Activated T-helper 1 cell treated with anti-CD3 and anti-CD28 coated beads, Interleukin-12 subunit alpha, Interleukin-12 subunit beta, Interleukin-2, Interleukin-4 antibody, amounts not matched to agents 30 ng/mL and 10 ng/mL and 1 ng/mL, durations not matched to agents 14 hours and 24 hours and 36 hours (primary cell): Measurements from ENCODE around the gene APMAP. TPM values are rescaled to one million over a fixed set of nuclear protein-coding genes. Genes with fewer than 3 reads are reported as not detected.

ENCODE experiments used
- DNase-seq: peaks from one replicate; pipeline ENCODE4 v3.0.0; 2021; ENCODE audit warnings: low spot score
- H3K27ac Mint-ChIP-seq: one replicate; pipeline ENCODE4 v1.8.0; 2021; ENCODE audit warnings: mild to moderate bottlenecking, mixed read lengths
- H3K27me3 Mint-ChIP-seq: one replicate; pipeline ENCODE4 v1.8.0; 2022; ENCODE audit warnings: mild to moderate bottlenecking, moderate library complexity, mixed read lengths; ENCODE audit not compliant: insufficient read depth
- H3K36me3 Mint-ChIP-seq: one replicate; pipeline ENCODE4 v1.8.0; 2021; ENCODE audit warnings: low read depth, mixed read lengths
- H3K4me1 Mint-ChIP-seq: one replicate; pipeline ENCODE4 v1.8.0; 2021; ENCODE audit warnings: low read depth, mixed read lengths
- H3K4me3 Mint-ChIP-seq: one replicate; pipeline ENCODE4 v1.8.0; 2021; ENCODE audit warnings: mild to moderate bottlenecking, moderate library complexity, mixed read lengths
- H3K9me3 Mint-ChIP-seq: one replicate; pipeline ENCODE4 v1.8.0; 2021; ENCODE audit warnings: mixed read lengths
- intact Hi-C: fragments of 100-400 bp; cut with micrococcal nuclease; formaldehyde crosslinking; loops from one replicate; pipeline ENCODE4 v1.15.1; 2024
- total RNA-seq: library from RNA; stranded (reverse); gene quantifications from 2 replicates; pipeline ENCODE4 v1.2.3, GENCODE V29; 2022

The APMAP gene, protein sequence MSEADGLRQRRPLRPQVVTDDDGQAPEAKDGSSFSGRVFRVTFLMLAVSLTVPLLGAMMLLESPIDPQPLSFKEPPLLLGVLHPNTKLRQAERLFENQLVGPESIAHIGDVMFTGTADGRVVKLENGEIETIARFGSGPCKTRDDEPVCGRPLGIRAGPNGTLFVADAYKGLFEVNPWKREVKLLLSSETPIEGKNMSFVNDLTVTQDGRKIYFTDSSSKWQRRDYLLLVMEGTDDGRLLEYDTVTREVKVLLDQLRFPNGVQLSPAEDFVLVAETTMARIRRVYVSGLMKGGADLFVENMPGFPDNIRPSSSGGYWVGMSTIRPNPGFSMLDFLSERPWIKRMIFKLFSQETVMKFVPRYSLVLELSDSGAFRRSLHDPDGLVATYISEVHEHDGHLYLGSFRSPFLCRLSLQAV
- 57.7 and 58.7 TPM in 2 replicates for total RNA-seq

DNA sequence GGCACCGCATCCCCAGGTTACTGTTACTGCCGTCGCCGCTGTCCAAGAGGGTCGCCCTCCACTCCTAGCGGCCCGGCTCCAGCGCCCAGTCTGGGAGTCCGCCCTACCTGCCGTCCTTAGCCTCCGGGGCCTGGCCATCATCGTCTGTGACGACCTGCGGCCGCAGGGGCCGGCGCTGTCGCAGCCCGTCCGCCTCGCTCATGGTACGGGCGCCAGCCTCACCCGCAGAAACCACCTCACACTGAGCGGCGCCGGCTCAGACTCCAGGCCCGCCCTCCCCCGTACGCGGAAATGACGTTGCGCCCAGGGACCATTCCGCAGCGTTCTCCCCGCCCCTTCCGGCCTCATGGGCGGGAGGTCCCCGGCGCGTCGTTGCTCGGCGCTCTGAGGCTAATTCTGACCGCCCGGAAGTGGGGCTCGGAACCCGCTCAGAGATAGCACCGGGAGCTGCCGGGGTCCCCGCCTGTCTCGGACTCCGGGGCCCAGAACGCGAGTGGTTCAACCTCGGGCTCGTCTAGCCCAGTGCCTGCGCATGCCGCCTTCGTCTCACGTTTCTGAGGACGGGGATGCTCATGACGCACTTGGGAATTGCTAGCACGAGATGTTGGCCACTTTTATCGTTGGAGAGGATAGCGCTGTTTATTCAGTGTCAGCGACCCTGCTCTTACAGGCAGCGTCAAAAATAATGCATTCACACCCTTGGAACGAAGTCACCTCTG is at the start of gene APMAP:
TSS of gene APMAP (minus strand) at position 265 of the 719 bp plus-strand sequence. CDS start at position 202, 63 bp downstream.
- H3K4me3 Mint-ChIP-seq = peak within 1 kb of the TSS; percentile 99
- peak; percentile 95 for DNase-seq
- intact Hi-C loops = loop anchor here (1.0 to 5.0 kb wide), 9 partner anchors 43 to 1630 kb away; partner anchors contain the start of genes CST7, ENTPD6, GINS1 and GZF1
- H3K27ac Mint-ChIP-seq = peak within 1 kb of the TSS; percentile 94
- H3K36me3 Mint-ChIP-seq = peaks cover 21% of the 10 kb centered on the region
- peaks cover 52% of the 10 kb centered on the region for H3K4me1 Mint-ChIP-seq
- H3K27me3 Mint-ChIP-seq = peaks cover 10% of the 10 kb centered on the region
- H3K9me3 Mint-ChIP-seq = no peaks in the 10 kb centered on the region

DNA sequence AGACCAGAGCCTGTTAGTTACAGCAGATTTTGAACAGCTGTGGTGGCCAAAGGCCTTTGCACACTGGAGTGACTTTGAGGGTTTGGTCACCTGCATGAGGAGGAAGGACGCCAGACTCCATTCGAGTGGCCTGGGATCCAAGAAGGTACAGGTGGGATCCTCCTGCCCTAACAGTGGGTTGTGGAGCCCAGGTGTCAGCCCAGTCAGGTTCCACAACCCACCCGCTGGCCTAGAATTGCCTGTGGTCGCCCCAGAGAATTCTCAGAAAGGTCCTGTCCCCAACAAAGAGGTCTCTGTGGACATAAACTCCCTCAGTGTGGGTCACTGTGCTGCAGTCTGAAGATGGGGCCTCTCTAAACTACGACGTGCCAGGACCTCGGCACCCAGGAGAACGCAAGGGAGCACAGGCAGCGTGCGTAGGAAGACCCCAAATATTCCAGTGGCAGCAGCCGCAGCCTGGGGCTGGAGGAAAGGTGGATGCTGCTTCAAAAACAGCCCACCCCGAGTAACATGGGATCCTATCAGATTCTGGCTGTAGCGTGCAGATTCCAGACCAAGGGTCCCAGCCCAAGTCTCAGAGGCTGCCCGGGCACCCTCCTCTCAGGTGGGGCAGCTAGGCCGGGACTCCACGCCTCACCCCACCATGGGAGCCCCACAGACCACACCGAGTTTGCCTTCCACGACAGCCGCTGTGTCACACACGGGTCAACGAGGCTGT is 49.4 kb upstream of the APMAP start:
- no peaks in the 10 kb centered on the region for H3K9me3 Mint-ChIP-seq
- no peak overlapping the region for H3K27ac Mint-ChIP-seq
- no peak overlapping the region for H3K4me3 Mint-ChIP-seq
- H3K27me3 Mint-ChIP-seq = no peaks in the 10 kb centered on the region
- intact Hi-C loops = no loop called here
- no peak for DNase-seq
- no peaks in the 10 kb centered on the region for H3K36me3 Mint-ChIP-seq
- H3K4me1 Mint-ChIP-seq = peaks cover 19% of the 10 kb centered on the region

DNA sequence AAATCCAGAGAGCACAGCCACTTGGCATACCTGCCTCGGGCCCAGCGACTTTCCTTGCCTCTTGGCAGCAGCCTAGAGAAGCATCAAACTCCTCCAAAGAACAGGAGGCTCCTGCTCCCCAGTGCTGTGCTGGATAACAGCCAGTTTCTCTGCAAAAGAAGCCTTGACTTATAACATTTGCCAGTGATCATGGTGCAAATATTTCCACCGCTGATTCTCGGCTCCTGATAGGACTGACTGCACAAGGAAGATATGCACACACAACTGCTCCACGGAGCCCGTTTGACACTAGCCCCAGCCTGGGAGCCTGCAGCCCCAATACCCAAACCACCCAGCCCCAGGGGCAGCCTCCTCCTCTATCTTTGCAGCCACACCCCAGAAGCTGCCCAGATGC is 47.9 kb upstream of the APMAP start:
- no peaks in the 10 kb centered on the region for H3K9me3 Mint-ChIP-seq
- no peak overlapping the region for H3K4me3 Mint-ChIP-seq
- H3K36me3 Mint-ChIP-seq = no peaks in the 10 kb centered on the region
- H3K27me3 Mint-ChIP-seq = no peaks in the 10 kb centered on the region
- no peak overlapping the region for H3K27ac Mint-ChIP-seq
- intact Hi-C loops = no loop called here
- no peak for DNase-seq
- H3K4me1 Mint-ChIP-seq = peaks cover 33% of the 10 kb centered on the region

DNA sequence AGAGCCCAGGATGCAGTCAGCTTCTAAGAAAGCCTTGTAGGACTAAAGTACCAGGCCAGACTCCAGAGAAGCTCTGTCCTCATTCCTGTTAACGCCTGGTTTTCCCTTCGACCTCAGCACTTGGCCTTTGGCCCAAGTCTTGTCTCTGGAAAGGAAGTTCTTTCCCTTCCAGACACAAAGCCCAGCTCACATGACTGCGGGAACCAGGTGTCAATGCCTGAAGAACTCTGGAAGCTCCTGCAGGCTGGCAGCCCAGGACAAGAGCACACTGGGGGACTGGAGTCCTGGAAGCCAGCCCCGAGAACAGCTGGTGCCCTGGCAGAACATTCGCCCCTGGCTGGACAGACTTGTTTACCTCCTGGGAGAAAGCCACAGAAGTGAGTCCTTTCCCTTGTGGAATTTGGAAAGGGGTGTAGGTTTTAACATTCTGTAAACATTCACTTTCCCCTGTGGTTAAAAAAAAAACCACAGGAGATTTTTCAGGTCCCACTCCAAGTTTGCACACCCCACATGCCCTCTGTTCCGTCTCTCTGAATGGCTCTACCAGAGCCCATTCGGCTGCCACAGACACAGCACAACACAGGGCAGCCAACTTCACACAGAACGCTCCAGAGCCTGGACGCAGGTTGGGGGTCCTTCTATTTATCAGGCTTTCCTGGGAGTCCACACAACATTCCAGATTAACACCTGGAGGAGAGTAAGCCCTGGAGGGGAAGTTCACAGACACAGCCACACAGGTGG is 47.3 kb upstream of the APMAP start:
- H3K27me3 Mint-ChIP-seq = no peaks in the 10 kb centered on the region
- intact Hi-C loops = no loop called here
- DNase-seq = no peak
- H3K4me1 Mint-ChIP-seq = peaks cover 33% of the 10 kb centered on the region
- no peak overlapping the region for H3K27ac Mint-ChIP-seq
- H3K36me3 Mint-ChIP-seq = no peaks in the 10 kb centered on the region
- H3K9me3 Mint-ChIP-seq = no peaks in the 10 kb centered on the region
- no peak overlapping the region for H3K4me3 Mint-ChIP-seq

DNA sequence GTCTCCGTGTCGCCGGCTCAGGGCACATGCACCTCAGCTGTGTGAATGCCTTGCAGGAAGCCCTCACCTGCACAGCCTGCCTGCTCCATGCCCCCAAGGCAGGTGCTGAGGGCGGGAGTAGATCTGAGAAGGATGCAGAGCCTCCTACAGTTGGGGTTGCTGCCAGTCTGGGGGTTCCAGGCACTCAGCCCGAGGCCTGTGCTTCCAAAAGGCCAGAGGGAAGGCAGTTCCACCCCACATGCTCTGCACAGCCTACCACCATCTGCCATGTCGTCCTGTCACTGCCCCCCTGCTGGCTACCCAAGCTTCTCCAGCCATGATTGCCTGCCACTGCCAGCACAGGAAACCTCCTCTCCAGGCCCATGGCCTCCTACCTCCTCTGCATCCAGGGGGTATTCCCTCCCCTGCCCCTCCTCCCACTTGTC is 46.1 kb upstream of the APMAP start:
- Mint-ChIP-seq H3K4me3 (no peak overlapping the region), H3K9me3 (no peaks in the 10 kb centered on the region), H3K4me1 (peaks cover 33% of the 10 kb centered on the region), H3K27ac (no peak overlapping the region), H3K36me3 (no peaks in the 10 kb centered on the region), H3K27me3 (no peaks in the 10 kb centered on the region)
- intact Hi-C loops = no loop called here
- DNase-seq = no peak

DNA sequence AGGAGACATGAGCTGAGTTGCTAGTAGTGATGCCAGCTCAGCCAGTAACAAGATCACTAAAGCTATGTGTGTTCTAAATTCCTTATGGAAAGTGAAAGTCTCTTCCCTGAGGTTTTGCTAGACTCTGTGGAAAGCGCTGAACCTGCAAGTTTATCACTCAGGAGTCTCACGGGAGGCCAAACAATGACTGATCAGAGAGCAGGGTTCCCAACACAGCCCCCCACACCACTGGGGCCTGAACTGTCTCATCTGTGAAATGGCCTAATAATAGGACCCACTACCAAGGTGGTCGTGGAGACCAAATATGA is 45.5 kb upstream of the APMAP start:
- Mint-ChIP-seq H3K4me3 (no peak overlapping the region), H3K4me1 (peaks cover 30% of the 10 kb centered on the region), H3K36me3 (no peaks in the 10 kb centered on the region), H3K9me3 (no peaks in the 10 kb centered on the region), H3K27me3 (no peaks in the 10 kb centered on the region), H3K27ac (no peak overlapping the region)
- intact Hi-C loops = no loop called here
- DNase-seq = no peak

DNA sequence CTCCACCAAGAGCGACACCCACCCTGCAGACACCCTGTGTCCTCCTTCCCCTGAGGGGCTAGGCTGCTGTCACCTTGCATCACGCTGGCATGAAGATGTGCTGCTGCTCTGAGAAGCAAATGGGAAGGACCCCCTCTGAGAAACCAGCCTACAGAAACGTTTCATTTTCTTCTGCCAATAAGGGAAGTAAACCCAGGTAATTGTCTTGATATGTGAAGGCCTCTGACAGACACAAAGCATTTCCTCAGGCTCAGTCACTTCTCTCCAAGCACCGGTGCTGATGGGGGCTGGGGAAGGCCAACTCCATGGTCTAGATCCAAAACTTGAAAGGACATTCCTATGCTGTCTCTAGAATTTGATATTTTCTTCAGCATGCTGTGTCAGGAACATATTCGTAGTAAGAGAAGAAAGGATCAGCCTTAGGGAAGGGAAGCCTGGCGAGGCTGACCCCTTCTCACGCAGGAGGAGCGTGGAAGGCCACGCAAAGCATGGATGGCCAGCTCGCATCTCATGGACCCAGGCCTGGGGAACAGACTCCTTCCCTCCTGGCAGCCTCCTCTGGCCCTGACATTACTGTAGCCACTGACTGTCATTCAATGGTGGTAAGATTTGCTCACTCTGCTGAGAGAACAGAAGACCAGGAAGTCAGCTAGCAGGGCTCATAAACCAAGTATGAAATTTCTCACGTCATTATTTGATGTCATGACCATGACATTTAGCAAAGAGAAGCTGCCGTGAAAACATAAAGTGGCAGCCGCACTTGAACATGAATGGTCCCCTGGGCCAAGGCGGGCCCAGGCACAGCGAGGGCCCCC is 44.9 kb upstream of the APMAP start:
- H3K27ac Mint-ChIP-seq = no peak overlapping the region
- no peaks in the 10 kb centered on the region for H3K27me3 Mint-ChIP-seq
- intact Hi-C loops = no loop called here
- H3K4me1 Mint-ChIP-seq = peaks cover 24% of the 10 kb centered on the region
- DNase-seq = no peak
- H3K4me3 Mint-ChIP-seq = no peak overlapping the region
- H3K36me3 Mint-ChIP-seq = no peaks in the 10 kb centered on the region
- H3K9me3 Mint-ChIP-seq = no peaks in the 10 kb centered on the region

DNA sequence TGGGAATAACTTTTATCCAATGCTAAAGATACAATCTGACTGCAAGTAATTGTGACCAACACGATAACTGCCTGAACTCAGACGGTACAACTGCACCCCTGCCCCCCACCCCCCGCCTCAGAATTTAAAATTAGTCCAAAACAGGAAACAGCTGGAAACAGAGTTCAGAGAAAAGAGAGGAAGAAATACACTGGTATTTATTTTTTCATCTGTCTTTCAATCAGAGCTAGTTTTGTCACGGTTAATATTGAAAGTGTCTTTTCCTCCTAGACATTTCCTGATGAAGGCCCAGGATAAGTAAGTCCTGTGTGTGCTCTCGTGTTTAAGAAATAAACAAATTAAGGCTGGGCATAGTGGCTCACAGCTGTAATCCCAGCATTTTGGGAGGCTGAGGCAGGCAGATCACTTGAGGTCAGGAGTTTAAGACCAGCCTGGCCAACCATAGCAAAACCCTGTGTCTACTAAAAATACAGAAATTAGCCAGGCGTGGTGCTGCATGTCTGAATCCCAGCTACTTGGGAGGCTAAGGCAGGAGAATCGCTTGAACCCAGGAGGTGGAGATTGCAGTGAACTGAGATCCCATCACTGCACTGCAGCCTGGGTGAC is 43.9 kb upstream of the APMAP start:
- H3K27me3 Mint-ChIP-seq = no peaks in the 10 kb centered on the region
- peaks cover 23% of the 10 kb centered on the region for H3K4me1 Mint-ChIP-seq
- intact Hi-C loops = no loop called here
- H3K9me3 Mint-ChIP-seq = no peaks in the 10 kb centered on the region
- no peaks in the 10 kb centered on the region for H3K36me3 Mint-ChIP-seq
- H3K27ac Mint-ChIP-seq = peak overlapping the region; percentile 4
- DNase-seq = no peak
- H3K4me3 Mint-ChIP-seq = no peak overlapping the region

DNA sequence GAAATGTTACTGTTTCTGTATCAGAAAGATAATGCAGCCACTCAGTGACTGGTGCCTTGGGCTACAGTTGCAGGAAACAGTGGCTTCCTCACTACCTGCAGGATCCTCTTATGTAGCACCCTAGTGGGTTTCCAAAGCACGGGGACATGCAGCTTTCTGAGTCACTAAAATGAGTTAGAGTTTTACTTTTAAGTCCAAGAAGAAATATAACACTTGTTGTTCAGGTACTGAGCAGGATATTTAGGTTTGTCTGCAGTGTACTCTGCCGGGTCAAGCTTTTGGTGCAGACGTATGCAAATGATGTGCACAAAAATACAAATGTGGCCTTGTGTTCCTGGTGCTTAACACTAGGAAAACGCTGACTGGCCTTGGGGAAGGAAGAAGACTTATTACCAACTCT is 43.4 kb upstream of the APMAP start:
- DNase-seq = no peak
- Mint-ChIP-seq H3K27me3 (no peaks in the 10 kb centered on the region), H3K36me3 (no peaks in the 10 kb centered on the region), H3K9me3 (no peaks in the 10 kb centered on the region), H3K4me1 (peaks cover 23% of the 10 kb centered on the region), H3K4me3 (no peak overlapping the region), H3K27ac (peak overlapping the region; percentile 4)
- intact Hi-C loops = no loop called here

DNA sequence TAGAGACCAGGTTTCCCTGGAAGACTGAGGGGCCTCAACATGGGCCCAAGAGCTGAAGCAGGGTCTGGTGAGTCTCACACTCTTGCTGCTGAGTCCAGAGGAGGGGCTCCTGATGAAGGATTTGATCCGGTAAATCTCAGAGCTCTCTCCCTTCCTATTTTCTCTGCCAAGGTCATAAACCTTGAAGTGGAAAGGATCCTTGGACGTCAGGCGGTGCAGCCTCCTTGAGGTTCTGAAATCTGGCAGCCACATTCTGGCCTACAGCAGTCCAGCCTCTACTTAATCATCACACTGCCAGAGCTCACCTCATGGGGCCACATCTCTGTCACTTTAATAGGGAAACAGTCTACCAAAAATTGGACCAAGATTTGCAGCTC is 41.4 kb upstream of the APMAP start:
- H3K27ac Mint-ChIP-seq = no peak overlapping the region
- H3K4me3 Mint-ChIP-seq = no peak overlapping the region
- intact Hi-C loops = no loop called here
- no peaks in the 10 kb centered on the region for H3K27me3 Mint-ChIP-seq
- peaks cover 2% of the 10 kb centered on the region for H3K36me3 Mint-ChIP-seq
- H3K9me3 Mint-ChIP-seq = no peaks in the 10 kb centered on the region
- no peak for DNase-seq
- peaks cover 23% of the 10 kb centered on the region for H3K4me1 Mint-ChIP-seq

DNA sequence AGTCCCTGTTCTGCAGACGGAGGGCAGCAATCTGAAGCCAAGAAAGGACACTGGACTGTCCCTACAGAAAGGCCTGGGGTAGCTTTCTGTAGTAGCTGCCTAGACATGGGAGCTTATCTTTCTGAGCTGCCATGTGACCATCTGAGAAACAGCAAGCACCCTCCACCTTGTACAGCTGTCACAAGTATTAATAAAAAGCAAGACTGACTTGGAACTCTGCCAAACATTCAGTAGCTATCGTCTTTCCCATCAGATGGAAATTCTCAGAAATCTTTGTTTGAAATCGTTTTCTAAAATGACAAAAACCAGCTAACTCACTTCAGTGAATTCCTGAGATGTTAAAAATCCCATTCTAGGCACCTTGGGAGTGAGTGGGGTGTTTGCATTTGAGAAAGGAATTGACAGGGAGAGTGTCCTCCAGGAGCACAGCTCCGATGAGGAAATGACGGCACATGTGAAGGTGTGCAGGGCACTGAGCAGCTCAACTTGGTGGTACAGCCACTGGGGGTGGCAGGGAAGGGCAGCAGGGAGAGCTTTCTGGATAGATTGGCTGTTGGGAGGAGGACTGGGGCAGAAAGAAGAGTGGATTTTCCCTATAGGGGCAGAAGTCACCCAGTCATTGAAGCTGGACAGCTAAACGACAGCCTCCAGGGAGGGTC is 40.8 kb upstream of the APMAP start:
- Mint-ChIP-seq H3K36me3 (peaks cover 2% of the 10 kb centered on the region), H3K27ac (no peak overlapping the region), H3K4me3 (no peak overlapping the region), H3K27me3 (no peaks in the 10 kb centered on the region), H3K9me3 (no peaks in the 10 kb centered on the region), H3K4me1 (peaks cover 23% of the 10 kb centered on the region)
- no peak for DNase-seq
- intact Hi-C loops = no loop called here
